Prostate gland (tissue), 2 donors: ENCODE results near the gene MEF2D.

Experiments used
- POLR2AphosphoS5 ChIP-seq: sonication (generic); formaldehyde crosslinking; IDR thresholded peaks from one replicate; pipeline ENCODE4 v1.6.1; 2017; ENCODE audit warnings: antibody characterized with exemption
- TF ChIP-seq, protein P1 (sequence below), 4 experiments: fragments of 200-600 bp in 2 of 4; fragments of 450-650 bp in 2 of 4; sonication (generic) in 2 of 4; IDR thresholded peaks; 1 replicate in 3 of 4; 2 replicates in 1 of 4; pipeline ENCODE4 v1.5.1; 2016 to 2019; ENCODE audit warnings: antibody characterized with exemption in 4 of 4, mild to moderate bottlenecking in 2 of 4, moderate library complexity in 2 of 4

DNA sequence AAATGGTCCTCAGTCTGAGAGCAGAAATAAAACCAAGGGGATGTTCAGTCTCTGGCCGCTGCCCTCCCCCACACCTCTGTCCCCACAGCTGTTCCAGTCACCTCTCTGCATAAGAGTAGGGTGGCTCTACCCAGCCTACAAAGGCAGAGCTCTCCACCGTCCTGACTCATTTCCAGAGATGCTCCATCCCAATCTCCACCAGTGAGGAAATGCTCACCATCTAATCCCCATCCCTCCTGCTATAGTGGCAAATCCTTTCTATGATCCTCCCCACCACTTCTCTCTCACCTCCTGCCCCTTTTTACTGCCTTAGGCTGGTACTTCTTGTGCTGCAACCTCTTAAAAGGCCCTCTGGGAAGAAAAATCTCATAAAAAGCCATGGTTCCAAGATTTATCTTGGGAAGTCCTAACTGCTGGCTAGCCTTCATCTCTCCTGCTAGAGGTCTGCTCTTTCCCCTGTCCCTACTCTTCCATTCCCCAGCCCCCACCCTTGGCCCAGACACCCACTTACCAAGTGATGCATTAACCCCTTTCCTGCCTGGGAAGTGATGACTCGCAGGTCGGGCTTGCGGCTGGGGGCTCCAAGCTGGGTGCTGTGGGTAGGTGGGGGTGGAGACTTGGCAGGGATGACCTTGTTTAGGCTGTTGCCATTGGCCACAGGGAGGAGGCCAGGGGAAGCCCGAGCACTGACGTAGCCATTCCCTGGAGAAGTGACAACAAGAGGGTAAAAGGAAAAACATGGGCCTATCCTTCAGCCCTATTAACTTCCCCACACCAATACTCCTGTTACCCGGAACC is 23.9 kb downstream of the MEF2D start:
- TF ChIP-seq, protein P1, sequence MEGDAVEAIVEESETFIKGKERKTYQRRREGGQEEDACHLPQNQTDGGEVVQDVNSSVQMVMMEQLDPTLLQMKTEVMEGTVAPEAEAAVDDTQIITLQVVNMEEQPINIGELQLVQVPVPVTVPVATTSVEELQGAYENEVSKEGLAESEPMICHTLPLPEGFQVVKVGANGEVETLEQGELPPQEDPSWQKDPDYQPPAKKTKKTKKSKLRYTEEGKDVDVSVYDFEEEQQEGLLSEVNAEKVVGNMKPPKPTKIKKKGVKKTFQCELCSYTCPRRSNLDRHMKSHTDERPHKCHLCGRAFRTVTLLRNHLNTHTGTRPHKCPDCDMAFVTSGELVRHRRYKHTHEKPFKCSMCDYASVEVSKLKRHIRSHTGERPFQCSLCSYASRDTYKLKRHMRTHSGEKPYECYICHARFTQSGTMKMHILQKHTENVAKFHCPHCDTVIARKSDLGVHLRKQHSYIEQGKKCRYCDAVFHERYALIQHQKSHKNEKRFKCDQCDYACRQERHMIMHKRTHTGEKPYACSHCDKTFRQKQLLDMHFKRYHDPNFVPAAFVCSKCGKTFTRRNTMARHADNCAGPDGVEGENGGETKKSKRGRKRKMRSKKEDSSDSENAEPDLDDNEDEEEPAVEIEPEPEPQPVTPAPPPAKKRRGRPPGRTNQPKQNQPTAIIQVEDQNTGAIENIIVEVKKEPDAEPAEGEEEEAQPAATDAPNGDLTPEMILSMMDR (IDR thresholded peaks at IDR 0.05): no peak
- TF ChIP-seq POLR2AphosphoS5: no peak
